LoVo (cell line): ENCODE results near the gene C3orf52.

ENCODE experiments used
- DNase-seq: peaks from one replicate; pipeline ENCODE4 v3.0.0-alpha.2; 2016; ENCODE audit warnings: low spot score

C3orf52 gene

DNA sequence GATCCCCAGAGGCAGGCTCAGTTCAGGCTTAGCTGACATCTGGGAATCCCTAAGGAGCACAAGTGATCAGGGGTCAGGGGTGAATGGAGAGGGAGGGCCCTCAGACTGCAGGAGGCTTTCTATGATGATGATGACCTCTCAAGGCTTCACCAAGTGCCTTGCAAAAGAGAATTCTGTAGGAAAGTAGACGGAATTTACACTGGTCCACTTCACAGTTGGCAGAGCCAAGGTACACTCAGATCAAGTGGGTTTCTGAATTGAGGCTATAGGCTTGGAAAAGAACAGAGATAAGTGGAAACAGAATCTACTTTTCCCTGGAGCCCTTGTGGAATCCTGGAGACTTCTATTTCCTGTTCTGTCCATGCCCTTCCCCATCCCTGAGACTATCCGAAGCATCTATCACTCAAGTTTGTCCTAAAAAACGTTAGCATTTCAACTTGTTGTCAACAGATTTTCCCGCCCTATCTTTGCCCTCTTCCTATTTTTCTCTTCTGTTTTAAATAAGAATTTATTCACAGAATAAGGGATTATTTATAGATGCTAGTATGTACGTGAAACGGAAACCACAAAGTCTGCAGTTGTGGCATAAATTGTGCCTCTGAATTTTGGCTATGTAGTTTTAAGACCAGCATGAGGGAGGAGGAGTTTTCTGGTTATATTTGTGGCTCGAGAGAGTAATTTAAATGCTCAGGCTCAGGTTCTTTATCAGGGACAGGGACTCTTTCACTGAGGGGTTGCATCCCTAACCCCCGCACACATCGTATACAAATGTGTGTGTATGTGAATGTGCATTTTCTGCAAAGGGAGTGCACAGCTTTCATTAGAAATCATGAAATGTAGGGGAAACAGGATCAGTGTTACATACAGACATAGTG, 34.0 kb downstream of the C3orf52 start:
- DNase-seq, result no peak

- DNase-seq, result no peak
Measured at GRCh38 chr3:112121577-112122547, 35.7 kb downstream of the C3orf52 start.

GRCh38 chr3:112122870-112123269, 36.7 kb downstream of the C3orf52 start:
- no peak for DNase-seq

DNA sequence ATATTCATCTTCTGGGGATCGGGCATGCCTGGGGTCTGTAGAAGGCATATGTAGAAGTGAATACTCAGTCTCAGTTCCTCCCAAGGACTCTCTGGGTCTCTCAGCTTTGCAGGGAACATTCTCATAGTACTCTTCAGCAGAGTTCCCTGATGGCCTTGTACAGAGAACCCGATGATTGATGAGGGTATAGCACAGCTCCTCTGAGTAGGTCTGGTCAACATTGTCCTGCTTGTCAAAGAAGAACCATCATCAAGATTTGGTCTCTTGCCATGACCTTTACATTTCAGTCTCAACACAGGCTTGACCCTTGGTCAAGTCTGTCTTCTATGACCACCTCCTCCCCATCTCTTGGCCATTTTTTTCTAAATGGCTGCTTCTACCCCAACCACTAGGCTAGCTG, 37.4 kb downstream of the C3orf52 start:
- no peak for DNase-seq

GRCh38 chr3:112124907-112125607, 38.9 kb downstream of the C3orf52 start:
- DNase-seq, result no peak

GRCh38 chr3:112126511-112126911, 40.3 kb downstream of the C3orf52 start:
- no peak for DNase-seq

- DNase-seq, result no peak
Measured at GRCh38 chr3:112127522-112128494, 41.6 kb downstream of the C3orf52 start.

DNA sequence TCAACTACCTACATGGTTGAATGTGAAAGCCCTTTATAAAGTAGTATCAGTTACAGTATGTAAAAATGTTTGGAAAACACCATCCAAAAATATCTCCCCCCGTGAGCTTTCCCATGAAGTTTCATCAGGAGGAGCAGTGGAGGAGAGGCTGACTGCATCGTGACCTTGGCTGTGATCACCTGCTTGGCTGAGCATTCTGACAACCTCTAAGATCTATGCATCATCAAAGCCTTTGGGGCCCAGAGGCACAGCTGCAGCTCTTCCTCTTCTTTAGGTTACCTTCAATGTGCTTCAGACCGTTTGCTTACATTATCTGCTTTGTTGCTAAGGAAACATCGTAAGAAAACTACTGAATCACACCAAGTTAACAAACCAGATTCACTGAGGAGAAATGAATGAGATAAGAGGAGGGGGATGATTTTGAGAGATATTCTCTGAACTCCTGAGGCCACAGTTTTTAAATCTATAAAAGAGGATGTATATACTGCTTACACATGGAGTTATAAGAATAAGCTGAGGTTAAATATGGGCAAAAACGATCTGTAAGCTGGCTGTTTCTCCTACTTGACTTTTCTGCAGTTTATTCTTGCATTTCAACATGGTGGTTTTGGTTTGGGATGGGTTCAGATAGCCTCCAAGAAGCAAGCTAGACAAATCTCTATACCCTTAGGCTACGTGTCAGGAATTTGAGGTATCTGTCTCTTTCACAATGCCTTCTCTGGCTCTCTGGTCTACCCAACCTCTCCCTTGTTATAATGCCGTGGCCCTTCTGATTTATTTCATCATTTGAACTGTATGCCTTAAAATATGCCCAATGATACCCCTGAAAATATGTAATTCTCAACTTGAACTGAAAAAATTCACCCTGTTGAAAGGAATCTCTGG, 42.9 kb downstream of the C3orf52 start:
- DNase-seq, result no peak

- no peak for DNase-seq
Measured at GRCh38 chr3:112129925-112130637, 43.9 kb downstream of the C3orf52 start.

GRCh38 chr3:112130638-112130993, 44.4 kb downstream of the C3orf52 start:
- DNase-seq, result no peak

- DNase-seq, result no peak
Measured at GRCh38 chr3:112131111-112131510, 44.9 kb downstream of the C3orf52 start.

DNA sequence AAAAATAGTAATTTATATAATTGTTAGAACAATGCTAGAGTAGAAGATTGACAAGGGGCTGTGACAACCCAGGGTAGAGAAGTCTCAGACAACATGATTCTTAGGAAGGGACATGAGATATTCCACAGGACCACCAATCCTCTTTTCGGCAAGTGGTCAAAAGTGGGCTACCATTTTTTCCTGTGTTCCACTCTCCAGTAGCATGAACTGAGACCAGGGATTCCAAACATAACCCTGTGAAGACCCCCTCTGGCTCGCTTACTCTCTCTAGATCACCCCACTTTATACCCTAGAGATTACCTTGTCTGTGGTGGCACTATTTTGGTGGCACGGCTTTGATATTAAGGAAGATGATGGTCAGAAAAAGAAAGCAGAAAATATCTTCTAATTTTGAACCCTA, 45.9 kb downstream of the C3orf52 start:
- no peak for DNase-seq

GRCh38 chr3:112132554-112132953, 46.4 kb downstream of the C3orf52 start:
- no peak for DNase-seq

DNA sequence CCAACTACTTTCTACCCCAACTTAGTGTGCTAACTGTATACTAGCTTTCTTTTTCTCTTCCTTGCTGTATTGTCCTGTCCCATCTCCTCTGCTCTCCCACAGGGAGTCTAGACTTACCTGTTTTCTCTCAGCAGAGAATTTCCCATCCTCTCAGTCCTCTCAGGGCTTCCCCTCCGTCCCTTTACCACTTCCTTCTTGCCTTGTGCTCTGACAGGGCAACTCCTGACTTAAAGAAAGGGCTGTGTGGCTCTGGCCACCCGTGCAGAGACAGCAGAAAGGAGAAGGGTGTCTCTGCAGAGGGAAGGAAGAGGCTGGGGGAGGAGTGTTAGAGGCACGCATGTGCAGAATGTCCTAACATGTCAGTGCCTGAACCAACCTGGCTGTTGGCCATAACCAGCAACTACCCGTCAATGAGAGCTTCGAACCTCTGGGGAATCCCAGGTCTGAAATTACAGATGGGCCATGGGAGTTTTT, 46.8 kb downstream of the C3orf52 start, which contains the start of gene GCSAM:
TSS of gene GCSAM (minus strand) at position 274 of the 474 bp plus-strand sequence. CDS start at position 146, 128 bp downstream.
- no peak for DNase-seq

- no peak for DNase-seq
Measured at GRCh38 chr3:112133626-112134334, 47.6 kb downstream of the C3orf52 start.

GRCh38 chr3:112134335-112135124, 48.3 kb downstream of the C3orf52 start:
- DNase-seq, result peak; percentile 19

GRCh38 chr3:112136046-112136445, 49.9 kb downstream of the C3orf52 start:
- DNase-seq, result no peak
